GM21367 (cell line): ENCODE data around the gene KLHDC8B.

Experiments used
- ATAC-seq: cut with Tn5 transposase; IDR thresholded peaks from one replicate; pipeline ENCODE4 v1.9.1; 2021; ENCODE audit not compliant: unreplicated experiment

The KLHDC8B gene

DNA sequence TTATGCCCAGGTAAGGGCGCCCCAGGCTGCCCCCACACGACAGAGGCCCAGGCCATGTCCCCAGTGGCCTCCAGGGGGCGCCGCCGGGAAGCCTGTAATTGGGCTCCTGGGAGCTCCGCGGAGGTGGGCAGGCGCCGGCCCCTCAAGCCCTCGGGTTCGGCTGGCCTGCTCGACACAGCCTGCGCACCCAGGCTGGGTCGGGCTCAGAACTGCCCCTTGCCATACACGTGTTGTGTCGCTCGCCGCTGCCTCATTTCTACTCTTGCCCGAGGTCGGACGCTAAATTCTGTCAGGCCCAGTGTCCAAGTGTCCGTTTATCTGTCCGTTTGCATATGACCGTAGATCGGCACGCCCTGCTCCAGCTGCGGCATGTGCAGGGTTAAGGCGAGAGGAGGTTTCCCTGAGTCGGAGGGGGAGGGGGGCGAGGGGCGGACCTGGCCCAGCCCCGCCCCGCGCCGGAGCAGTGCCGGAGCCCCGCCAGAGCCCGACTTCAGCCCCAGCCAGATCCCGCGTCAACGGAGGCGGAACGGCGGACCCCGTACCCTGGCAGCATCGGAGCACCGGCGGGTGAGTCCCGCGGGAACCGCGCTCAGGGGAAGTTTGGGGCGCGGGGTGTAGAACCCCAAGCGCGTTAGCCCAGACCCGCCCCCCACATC, at the start of gene KLHDC8B:
KLHDC8B (plus strand) TSS at position 480 of the 656 bp plus-strand sequence. CDS start 1,172 bp downstream, outside the sequence.
- no peak for ATAC-seq

DNA sequence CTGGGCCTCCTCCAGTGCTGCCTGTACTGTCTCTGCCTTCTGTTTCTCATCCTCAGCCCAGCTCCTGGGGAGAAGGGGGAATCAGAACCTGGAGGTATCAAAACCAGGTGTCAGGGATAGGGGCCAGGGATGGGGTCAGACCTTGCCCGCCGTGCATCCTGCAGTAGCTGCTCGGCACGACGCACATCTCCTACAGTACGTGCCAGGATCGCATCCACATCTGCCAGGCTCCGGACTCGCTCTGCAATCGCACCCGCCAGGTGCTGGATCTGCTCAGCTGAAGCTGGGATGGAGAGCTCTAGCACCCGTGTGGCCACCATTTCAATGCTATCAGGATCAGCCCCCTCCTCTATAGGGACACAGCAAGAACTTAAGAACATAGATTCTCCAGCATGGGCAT, 49.4 kb upstream of the KLHDC8B start:
- no peak for ATAC-seq

- no peak for ATAC-seq
These were observed 48.9 kb upstream of the KLHDC8B start for GRCh38 chr3:49122451-49122850.

DNA sequence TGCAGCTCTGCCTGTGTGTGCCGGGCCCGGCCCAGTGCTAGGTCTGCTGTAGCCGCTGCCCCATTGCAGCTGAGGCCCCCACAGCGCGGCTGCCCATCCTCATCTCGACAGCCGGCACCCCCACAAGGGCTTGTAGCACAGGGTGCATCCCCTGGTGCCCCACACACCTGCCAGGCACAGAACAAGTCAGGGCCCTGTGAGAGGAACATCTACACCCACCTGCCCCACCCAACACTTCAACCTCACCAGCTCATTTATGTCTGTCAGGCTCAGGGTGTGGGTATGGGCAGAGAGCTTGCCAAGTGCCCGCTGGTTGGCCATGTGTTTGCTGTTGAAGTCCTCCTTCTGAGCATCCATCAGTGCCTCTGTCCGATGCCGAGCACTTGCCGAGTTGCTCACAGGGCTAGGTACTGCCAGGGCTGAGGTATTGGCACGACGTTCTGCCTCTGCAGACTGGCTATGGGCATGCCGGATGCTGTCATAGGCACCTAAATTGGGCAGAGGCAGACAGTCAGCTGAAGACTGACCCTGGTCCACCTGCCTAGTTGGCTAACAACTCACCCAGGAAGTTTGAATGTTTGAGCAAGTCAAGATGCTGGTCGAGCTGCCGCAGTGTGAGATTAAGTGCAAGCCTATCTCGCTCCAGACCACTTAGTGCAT, 48.4 kb upstream of the KLHDC8B start:
- no peak for ATAC-seq

DNA sequence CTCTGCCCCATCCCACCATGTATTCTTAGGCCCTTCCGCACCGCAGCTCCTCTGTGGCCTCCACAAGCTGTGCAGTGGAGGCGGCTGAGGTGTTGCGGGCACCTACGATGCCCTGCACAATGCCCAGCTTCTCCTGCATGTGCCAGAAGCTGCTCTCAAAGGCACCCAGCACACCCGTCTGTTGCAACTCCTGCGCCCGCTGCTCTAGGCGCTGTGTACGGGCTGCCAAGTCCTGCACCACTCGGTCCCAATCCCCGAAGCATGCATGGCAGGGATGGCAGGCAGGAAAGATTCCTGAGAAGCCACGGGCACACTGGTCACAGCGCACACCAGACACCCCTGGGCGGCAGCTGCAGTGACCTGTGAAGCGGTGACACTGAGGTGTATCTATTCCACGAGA, 47.7 kb upstream of the KLHDC8B start:
- no peak for ATAC-seq

GRCh38 chr3:49124203-49124602, 47.2 kb upstream of the KLHDC8B start:
- no peak for ATAC-seq

GRCh38 chr3:49124991-49125670, 46.3 kb upstream of the KLHDC8B start:
- no peak for ATAC-seq

DNA sequence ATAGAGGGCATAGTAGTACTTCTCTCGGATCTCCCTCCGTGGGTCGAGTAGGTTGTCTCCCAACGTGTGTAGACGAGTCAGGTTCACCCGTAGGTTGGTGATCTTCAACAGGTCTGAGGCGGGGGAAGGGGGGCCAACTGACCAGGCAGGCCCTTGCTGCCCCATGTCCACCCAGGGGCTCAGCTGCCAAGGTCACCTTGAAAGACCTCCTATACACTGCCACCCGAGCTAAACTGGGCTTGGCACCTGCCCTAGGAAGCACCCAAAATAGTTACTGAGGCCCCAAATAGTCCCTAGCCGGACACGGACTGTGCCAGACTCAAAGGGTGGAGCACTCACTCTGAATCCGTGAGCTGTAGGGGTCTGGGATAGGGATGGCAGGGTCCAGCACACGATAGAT, 40.4 kb upstream of the KLHDC8B start:
- ATAC-seq = no peak

GRCh38 chr3:49131576-49131975, 39.8 kb upstream of the KLHDC8B start:
- no peak for ATAC-seq

- no peak for ATAC-seq
These were observed 39.3 kb upstream of the KLHDC8B start for GRCh38 chr3:49132073-49132436.

DNA sequence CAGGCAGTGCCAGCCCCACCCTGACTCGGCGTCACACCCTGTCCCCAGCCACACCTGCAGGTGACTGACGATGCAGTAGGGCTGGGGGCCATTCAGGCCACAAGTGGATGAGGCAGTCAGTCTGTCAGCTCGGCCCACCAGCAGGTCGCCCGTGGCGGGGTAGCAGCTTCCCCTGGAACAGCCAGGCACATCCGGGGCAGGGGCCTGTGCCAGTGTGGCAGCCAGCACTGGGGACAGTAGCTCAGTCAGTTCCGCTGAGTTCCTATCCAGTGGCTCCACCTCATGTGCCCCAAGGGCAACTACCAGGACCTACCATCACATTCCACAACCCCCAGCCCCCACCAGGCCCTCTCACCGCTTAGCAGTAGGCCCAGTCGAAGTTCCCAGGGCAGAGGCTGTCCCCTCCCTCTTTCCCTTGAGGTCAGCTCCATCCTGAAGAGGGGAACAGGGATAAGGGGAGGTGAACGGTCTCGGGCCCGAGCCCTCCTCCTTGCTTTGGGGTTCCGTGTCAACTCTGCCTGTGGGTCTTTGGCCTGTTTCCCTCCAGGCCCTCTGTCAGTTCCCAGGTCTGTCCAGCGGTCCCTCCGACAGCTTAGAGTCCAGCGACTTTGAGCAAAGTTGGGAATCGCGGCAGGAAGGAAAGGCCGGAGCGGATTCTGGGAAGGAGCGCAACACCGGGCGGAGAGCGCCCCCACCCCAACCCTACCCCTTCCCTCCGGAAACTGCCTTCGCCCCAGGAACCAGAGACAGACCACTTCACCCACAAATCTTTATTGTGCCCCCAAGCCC, 38.8 kb upstream of the KLHDC8B start, which contains the start of gene LAMB2:
LAMB2 (minus strand) TSS at position 614 of the 789 bp plus-strand sequence; CDS start at position 431, 183 bp downstream.
- no peak for ATAC-seq

DNA sequence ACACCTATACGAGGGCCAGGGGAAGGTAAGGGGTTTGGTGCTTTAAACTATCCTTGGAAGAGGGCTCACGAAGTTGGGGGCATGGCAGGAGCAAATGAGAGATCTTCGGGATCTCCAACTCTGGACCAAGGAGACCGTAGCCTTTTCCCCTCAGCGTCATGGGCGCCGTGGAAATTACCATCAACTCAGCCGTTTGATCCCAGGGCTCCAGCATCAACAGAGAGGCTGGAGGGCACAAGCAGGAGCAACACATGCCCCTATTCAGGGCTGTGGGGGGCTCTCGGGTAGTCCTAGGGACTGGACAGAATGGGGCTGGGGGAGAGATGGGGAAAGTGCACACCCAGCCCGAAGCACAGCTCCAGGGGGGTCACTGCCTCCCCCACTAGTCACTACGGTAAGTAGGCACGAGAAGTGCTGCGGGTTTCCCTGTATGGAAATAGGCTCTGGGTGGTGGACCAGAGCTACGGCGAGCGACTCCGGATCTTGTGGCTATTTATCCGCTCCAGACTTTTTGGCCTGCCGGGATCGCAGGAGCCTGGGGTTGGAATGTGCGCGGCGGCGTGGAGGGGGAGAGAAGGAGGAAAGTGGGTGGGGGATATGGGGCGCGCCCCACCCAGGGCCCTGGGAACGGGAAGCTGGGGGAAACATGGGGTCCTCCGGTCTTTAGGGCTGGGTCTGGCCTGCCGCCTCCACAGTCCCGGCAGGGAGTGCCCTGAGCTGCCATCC, 38.0 kb upstream of the KLHDC8B start:
- no peak for ATAC-seq

- ATAC-seq = no peak
These were observed 36.7 kb upstream of the KLHDC8B start for GRCh38 chr3:49134471-49135265.

DNA sequence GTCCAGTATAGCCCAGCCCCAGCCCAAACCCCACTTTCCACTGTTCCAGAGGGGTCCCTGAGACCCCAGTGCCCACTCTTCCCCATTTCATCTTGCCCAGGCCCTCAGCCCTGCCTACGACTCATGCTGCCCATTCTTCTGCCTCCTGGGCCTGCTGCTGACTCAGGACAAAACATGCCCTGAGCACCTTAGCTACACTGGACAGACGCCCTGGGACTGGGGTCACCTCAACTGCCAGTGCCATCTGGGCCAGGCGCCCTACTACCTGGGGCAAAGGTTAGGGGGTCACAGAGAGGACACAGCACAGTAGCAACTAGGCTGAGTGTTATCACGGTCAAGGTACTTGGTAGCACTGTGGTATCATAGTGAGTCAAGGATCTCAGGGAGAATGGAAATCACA, 35.9 kb upstream of the KLHDC8B start:
- ATAC-seq = no peak

DNA sequence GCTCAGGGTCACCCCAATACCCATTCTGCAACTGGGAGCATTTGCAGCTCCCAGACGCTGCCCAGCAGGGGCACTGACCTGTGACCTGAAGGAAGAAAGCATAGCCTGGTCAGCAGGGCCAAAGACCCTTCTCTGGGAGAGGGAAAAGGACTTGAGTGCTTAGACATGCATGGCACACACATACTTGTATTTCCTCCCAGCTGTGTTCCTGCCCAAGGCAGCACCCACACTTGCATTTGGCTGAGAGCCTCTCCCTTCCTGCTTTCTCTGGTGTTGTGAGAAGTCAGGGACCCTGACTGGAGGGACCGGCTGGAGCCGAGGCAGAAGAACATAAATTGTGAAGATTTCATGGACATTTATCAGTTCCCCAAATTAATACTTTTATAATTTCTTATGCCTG, 31.3 kb upstream of the KLHDC8B start:
- no peak for ATAC-seq

DNA sequence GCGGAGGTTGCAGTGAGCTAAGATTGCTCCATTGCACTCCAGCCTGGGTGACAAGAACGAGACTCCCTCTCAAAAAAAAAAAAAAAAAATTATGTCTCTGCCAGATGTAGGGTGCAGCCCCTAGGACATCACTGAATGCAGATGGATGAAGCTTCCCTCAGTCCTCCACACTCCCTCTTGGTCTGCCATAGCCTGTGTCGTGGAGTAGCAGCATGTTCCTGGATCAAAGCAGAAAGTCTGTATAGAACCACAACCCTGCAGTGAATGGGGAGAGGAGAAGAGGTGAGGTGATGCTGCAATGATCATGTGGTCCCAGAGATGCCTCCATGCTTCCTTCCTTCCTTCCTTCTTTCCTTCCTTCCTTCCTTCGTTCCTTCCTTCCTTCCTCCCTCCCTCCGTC, 23.2 kb upstream of the KLHDC8B start:
- no peak for ATAC-seq

DNA sequence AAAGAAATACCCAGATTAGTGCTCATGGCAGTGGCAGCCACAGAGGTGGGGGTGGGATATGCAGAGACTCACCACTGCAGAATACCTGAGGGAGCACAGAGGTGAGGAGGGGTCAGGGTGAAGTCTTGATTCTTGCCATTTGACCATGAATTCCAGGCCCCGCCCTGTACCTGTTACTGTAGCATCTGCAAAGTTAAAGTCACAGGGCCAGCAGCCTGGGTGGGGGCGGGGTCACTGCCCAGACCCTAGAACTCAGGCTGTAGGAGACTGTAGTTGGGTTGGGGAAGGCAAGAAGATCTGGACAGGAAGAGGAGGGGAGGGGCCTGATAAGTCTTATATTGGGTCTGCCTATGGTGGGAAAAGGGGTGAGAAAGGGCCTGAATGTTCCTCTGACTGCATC, 19.8 kb upstream of the KLHDC8B start:
- ATAC-seq = no peak

GRCh38 chr3:49153349-49153912, 18.0 kb upstream of the KLHDC8B start:
- no peak for ATAC-seq

DNA sequence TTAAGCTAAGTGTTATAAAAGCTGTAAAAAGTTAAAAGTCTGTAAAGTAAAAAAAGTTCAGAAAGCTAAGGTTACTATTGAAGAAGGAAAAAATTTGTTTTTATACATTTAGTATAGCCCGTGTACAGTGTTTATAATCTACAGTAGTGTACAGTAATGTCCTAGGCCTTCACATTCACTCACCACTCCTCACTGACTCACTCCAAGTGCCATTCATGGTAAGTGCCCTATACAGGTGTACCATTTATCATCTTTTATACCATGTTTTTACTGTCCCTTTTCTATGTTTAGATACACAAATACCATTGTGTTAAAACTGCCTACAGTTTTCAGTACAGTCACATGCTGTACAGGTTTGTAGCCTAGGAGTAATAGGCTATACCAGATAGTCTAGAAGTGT, 14.1 kb upstream of the KLHDC8B start:
- no peak for ATAC-seq
